Measurements from ENCODE around the gene ADAMTSL1.
"Not testable (repeated sequence)": the region's sequence is repeated elsewhere in the genome, so short reads cannot be mapped to it uniquely, and the experiment has no call there.

The ADAMTSL1 gene

GRCh38 chr9:18863791-18864190 lies 389.8 kb downstream of the ADAMTSL1 start:
- DNase-seq (ENCODE audit: low spot score), result no peak

- no peak for DNase-seq (ENCODE audit: low spot score)
Measured at GRCh38 chr9:18864516-18864915, 390.6 kb downstream of the ADAMTSL1 start.

GRCh38 chr9:18865542-18865941 lies 391.6 kb downstream of the ADAMTSL1 start:
- no peak for DNase-seq (ENCODE audit: low spot score)

GRCh38 chr9:18866121-18866831 lies 392.3 kb downstream of the ADAMTSL1 start:
- DNase-seq (ENCODE audit: low spot score), result no peak

- DNase-seq (ENCODE audit: low spot score), result no peak
Measured at GRCh38 chr9:18869725-18870124, 395.8 kb downstream of the ADAMTSL1 start.

- DNase-seq (ENCODE audit: low spot score), result no peak
Measured at GRCh38 chr9:18874069-18874468, 400.1 kb downstream of the ADAMTSL1 start.

- not testable (repeated sequence) for DNase-seq (ENCODE audit: low spot score)
Measured at GRCh38 chr9:18874990-18875389, 401.0 kb downstream of the ADAMTSL1 start.

- DNase-seq (ENCODE audit: low spot score), result no peak
Measured at GRCh38 chr9:18877984-18878383, 404.0 kb downstream of the ADAMTSL1 start.

GRCh38 chr9:18881758-18882157 lies 407.8 kb downstream of the ADAMTSL1 start:
- no peak for DNase-seq (ENCODE audit: low spot score)

GRCh38 chr9:18887546-18887945 lies 413.6 kb downstream of the ADAMTSL1 start:
- no peak for DNase-seq (ENCODE audit: low spot score)

GRCh38 chr9:18888290-18888689 lies 414.3 kb downstream of the ADAMTSL1 start:
- no peak for DNase-seq (ENCODE audit: low spot score)

- no peak for DNase-seq (ENCODE audit: low spot score)
Measured at GRCh38 chr9:18889550-18889949, 415.6 kb downstream of the ADAMTSL1 start.

GRCh38 chr9:18890372-18890771 lies 416.4 kb downstream of the ADAMTSL1 start:
- no peak for DNase-seq (ENCODE audit: low spot score)

GRCh38 chr9:18891946-18892670 lies 418.2 kb downstream of the ADAMTSL1 start:
- DNase-seq (ENCODE audit: low spot score), result no peak

GRCh38 chr9:18893046-18893445 lies 419.1 kb downstream of the ADAMTSL1 start:
- DNase-seq (ENCODE audit: low spot score), result no peak

GRCh38 chr9:18893491-18893890 lies 419.5 kb downstream of the ADAMTSL1 start:
- no peak for DNase-seq (ENCODE audit: low spot score)

- DNase-seq (ENCODE audit: low spot score), result no peak
Measured at GRCh38 chr9:18896004-18896403, 422.1 kb downstream of the ADAMTSL1 start.

GRCh38 chr9:18896531-18897179 lies 422.7 kb downstream of the ADAMTSL1 start:
- no peak for DNase-seq (ENCODE audit: low spot score)

- DNase-seq (ENCODE audit: low spot score), result no peak
Measured at GRCh38 chr9:18903450-18903849, 429.5 kb downstream of the ADAMTSL1 start.

GRCh38 chr9:18905028-18905882 lies 431.3 kb downstream of the ADAMTSL1 start:
- no peak for DNase-seq (ENCODE audit: low spot score)

GRCh38 chr9:18905883-18906629 lies 432.1 kb downstream of the ADAMTSL1 start:
- no peak for DNase-seq (ENCODE audit: low spot score)
